Stimulated activated CD8-positive, alpha-beta memory T cell treated with anti-CD3 and anti-CD28 coated beads, Interleukin-15, amount 100 ng/mL, for 24 hours (primary cell): ENCODE data around the gene KLF3.

Experiments used
- DNase-seq: peaks from one replicate; pipeline ENCODE4 v3.0.0-alpha.2; 2020; ENCODE audit warnings: low read depth

KLF3 gene

GRCh38 chr4:38698176-38698575 is 34.2 kb downstream of the KLF3 start:
- DNase-seq: no peak

DNA sequence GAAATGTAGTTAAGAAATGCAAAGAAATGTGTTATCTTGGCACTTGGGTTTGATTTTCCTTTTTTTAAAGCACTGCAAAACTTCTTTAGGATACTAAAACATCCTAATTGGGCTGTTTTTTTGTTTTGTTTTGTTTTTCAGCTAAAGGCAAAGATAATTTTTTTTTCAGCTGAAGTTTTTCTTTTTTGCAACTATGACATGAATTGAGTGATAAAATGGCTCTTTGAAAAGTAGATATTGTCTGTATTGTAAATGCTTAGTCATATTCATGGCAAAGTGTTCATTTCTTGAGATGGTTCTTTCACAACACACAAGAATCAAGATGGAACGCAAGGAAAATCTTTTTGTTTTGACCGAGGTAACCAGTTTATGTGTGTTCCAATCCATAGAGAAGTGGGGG is 35.1 kb downstream of the KLF3 start:
- DNase-seq: no peak

- no peak for DNase-seq
Observed at GRCh38 chr4:38703635-38704034, 39.6 kb downstream of the KLF3 start.

- no peak for DNase-seq
Observed at GRCh38 chr4:38704622-38705154, 40.7 kb downstream of the KLF3 start.

- no peak for DNase-seq
Observed at GRCh38 chr4:38706301-38706700, 42.3 kb downstream of the KLF3 start.

DNA sequence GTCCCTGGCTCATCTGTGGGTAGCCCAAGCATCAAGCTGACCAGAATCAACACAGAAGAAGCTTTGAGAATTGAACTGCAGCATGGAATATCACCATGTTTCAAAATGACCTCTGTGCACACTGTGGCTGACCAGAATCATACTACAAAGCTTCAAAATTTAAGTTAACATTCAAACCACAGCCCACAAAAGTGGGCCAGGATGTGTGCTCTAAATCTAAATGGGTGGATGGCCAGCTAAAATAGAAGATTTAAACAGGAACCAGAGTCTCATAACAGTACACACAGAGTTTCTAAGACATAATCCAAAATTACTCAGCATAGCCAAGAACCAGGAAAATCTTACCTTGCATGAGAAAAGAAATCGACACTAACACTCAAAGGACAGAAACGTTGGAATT is 46.1 kb downstream of the KLF3 start:
- DNase-seq: no peak

- no peak for DNase-seq
Observed at GRCh38 chr4:38711066-38711465, 47.1 kb downstream of the KLF3 start.

DNA sequence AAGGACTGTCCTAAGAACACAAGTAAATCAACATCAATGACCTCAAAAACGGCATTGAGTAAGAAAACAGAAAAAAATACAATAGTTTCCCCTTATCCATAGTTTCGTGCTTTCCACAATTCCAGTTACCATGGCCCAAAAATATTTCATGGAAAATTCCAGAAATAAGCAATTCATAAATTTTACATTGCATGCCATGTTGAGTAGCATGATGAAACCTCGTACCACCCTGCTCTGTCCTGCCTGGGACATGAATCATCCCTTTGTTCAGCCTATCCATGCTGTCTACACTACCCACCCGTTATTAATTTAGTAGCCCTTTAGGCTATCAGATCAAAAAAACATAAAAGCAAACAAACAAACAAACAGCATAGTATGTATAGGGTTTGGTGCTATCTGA is 51.1 kb downstream of the KLF3 start:
- DNase-seq: no peak

DNA sequence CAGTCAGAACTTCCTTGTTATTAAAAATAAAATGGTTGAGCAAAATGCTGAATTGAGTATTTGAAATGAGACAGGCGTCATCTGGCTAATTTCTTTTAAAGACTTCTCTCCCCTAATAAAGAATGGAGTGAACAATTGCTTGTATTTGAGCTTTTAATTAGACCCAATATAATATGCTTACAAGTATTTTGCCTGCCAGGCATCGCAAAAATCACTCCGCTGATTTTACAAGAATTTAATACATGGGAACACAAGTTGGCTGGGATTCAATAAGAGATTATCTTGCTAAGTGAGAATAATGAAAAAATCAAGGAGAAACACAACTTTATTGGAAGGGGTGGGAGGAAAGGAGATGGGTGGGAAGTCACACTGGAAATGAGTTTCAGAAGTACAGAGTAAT is 52.3 kb downstream of the KLF3 start:
- DNase-seq: no peak

- no peak for DNase-seq
Observed at GRCh38 chr4:38717604-38718003, 53.6 kb downstream of the KLF3 start.

- no peak for DNase-seq
Observed at GRCh38 chr4:38723114-38723513, 59.1 kb downstream of the KLF3 start.

DNA sequence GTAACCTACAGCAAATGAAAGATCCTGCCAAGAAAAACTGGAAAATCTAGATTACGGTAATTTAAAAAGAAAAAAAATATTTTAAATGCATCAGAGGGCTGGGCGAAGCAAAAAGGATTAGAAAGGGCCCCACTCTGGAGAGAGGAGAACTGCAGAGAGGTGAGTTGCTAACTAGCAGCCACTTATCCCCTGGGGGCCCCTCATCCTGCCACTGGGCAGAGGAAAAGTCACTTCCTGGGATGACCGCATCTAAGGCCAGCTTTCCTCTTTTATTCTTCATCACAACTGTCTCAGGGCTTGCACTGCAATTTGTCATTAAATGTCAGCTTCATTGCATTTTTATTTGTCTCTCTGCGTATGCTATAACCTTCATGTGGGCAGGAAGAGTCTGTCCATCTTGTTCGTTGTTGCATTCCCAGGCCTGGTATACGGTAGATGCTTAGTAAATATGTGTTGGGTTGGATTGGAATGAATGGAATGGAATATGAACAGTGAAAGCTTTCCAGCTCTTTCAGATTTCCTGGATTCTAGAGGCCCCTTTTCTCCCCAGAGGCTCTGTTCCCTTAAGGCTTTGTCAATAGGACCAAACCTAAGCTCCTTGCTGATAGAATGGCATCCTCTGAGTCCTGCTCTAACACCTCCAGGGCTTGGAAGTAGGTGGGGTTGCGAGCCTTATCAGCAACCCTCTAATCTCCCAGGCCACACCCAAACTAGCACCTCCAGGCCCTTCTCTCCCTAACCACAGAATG is 59.9 kb downstream of the KLF3 start:
- DNase-seq: no peak

DNA sequence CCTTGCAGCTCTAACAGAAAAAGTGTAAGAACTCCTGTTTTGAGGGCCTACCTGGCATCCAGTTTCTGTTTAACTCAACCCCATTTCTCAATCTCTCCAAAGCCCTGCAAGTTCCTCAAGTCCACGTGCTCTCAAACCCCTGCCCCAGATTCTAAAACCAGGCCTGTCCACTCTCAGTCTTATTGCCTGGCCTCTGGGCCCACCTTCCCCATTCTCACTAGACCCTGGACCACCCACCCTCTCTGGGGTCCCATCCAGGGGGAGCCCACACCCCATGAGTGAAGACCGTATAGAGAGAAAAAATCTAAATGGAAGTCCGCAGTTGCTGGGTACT is 60.4 kb downstream of the KLF3 start:
- DNase-seq: no peak

DNA sequence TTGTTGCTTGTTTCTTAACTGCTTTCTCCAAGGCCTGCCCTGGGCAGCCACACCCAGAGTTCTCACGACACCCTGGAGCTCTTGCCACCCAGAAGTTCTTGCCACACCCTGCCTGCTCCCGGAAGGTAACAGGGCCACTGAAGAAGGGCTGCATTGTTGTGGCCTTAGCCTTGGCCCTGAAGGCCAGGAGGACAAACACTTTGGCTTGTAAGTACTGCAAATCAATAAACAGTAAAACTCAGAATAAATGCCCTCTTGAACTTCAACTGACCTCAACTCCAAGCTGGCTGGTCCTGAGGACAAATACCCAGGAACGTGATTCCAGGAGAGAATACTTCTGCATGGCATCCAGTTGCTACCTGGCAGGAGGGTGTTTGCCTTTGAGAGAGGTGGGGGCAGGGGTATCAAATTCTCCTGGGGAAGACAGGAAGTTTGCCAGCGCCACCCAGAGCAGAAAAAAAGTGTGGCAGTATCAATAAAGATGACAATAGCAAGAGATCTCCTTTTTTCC is 64.7 kb downstream of the KLF3 start:
- DNase-seq: no peak

- no peak for DNase-seq
Observed at GRCh38 chr4:38730493-38730829, 66.5 kb downstream of the KLF3 start.

- DNase-seq: peak; percentile 81
Observed at GRCh38 chr4:38730830-38731646, 67.0 kb downstream of the KLF3 start.

GRCh38 chr4:38733663-38734062 is 69.7 kb downstream of the KLF3 start:
- DNase-seq: no peak

DNA sequence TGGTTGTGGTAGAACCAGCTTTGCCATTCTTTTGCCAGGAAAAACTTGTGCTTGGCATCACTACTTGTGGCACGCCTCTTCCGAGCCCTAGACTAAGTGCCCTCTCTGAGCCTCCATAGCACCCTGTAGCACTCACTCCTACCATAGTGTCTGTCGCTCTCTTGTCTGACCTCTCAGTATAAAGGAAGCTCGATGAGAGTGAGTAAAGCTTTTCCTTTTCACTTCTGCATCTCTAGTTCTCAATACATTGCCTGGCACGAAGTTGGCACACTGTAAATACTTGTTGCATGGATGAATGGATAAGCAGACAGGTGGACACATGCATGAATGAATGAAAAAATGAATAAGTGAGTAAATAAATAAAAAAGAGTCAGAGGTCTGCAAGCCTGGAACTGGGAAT is 70.4 kb downstream of the KLF3 start:
- DNase-seq: no peak

DNA sequence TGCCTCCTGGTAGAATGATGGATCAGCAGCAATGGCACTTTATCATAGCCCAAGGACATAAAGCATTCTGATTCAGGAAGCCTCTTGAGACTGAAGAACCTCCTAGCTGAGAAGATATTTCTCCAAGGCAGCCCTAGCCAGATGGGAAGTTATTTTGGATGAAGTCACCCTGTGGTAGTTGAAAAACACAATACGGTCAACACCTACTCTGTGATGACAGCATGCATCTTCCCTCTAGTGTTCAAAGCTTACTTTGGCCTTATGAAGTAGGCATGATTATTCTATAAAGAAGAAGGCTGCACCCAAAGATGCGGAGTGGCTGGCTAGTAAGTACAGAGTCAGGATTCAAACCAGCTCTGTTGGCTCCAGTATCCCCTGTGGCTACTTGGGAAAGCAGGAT is 70.9 kb downstream of the KLF3 start:
- DNase-seq: no peak

DNA sequence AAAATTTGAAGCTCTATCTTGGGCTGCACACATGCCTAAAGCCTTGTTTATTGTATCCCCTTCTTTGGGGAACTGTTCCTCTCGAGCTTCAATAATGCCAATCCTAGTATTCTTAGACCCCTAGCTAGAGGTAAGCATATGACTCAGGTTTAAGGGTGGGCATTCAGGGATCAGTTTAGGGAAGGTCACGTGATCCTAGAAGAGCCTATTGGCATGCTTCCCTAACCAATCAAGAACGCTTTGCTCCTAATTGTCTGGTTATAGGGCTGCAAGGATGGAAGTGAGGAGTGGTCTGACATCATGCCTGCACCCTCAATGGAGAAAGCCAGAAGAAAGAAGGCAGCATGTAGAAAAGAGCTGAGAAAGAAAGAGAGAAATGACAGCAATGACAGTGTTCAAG is 71.9 kb downstream of the KLF3 start:
- DNase-seq: no peak

DNA sequence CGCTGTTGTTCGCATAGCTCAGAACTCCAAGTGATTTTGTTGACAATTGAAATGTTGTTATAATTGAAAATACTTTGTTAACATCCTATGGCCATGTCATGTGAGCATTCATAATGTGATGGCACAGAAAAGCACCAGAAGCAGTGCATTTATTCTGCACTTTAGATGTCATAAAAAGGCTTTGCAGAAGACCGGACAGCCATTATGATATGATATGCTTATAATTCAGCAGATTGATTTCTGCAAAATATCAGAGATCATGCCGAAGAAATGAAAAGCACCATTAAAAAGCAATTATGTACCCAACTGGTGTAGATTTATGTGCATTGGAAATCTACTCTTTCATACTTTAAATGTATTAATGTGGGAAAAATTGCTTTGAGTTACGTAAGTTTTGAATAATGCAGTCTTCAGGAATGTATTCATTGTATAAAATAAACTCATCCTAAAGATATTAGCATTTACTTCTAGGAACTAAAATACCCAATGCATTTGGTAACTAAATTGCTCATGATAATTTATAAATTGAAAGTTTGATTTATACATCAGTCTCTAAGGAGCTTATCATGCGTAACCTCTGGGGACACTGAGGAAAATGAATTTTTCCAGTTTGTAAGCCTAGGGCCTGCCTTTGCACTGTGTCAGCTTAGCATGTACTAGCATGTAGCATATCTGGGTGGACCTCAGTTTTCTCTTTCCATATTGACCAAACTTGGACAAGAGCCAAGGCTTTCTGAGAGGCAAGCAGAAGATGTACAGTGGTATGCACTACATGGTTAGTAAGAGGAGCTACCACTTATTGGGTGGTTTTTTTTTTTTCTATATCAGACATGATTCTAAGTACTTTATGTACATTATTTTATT is 75.2 kb downstream of the KLF3 start:
- no peak for DNase-seq

- no peak for DNase-seq
Observed at GRCh38 chr4:38740303-38740702, 76.3 kb downstream of the KLF3 start.
